ENCODE measurements around the gene GPI. TPM values are rescaled to one million over a fixed set of nuclear protein-coding genes. Genes with fewer than 3 reads are reported as not detected.

The GPI gene
- polyA plus RNA-seq, 1 donor (not counting 4 experiments of a cell fraction or from before 2014, with no cell fraction given): 123 TPM

GRCh38 chr19:34409189-34410164 lies 44.5 kb downstream of the GPI start:
- no peak for FAIRE-seq
- H3K4me1 ChIP-seq (ENCODE audit: control insufficient read depth, extremely low read depth, insufficient read depth, low read length): peaks cover 3% of the 10 kb centered on the region
- H2AFZ ChIP-seq (ENCODE audit: control insufficient read depth, low read length): no peak overlapping the region
- dilution Hi-C loops (cut with MboI; ENCODE audit: extremely low pct_ligation_motif_present, low sequenced_read_pairs): no loop called here
- no peak overlapping the region for H3K27ac ChIP-seq (ENCODE audit: control insufficient read depth, insufficient read depth, low read length)
- H3K79me2 ChIP-seq (ENCODE audit: control insufficient read depth, insufficient read depth, low read length): peaks cover 16% of the 10 kb centered on the region
- peaks cover 9 to 12% of the 10 kb centered on the region in 2 experiments for H3K36me3 ChIP-seq (ENCODE audit: control insufficient read depth in 2 of 2, extremely low read depth in 1 of 2, insufficient read depth in 2 of 2, low read length in 2 of 2)
- no peaks in the 10 kb centered on the region for H3K9me3 ChIP-seq (ENCODE audit: control insufficient read depth, low read depth, low read length)
- H4K20me1 ChIP-seq (ENCODE audit: control insufficient read depth, extremely low read depth, insufficient read depth, low read length): no peaks in the 10 kb centered on the region
- H3K9ac ChIP-seq (ENCODE audit: control insufficient read depth, extremely low read depth, insufficient read depth, low read length): no peak overlapping the region
- H3K4me2 ChIP-seq (ENCODE audit: control insufficient read depth, extremely low read depth, insufficient read depth, low read depth, low read length): no peak overlapping the region
- H3K4me3 ChIP-seq (ENCODE audit: control insufficient read depth in 2 of 3, extremely low read depth in 1 of 3, insufficient read depth in 2 of 3, low read depth in 1 of 3, low read length in 3 of 3): no peak overlapping the region
- no peaks in the 10 kb centered on the region for H3K27me3 ChIP-seq (ENCODE audit: control insufficient read depth, extremely low read depth, insufficient read depth, low read length)
- no peak for TF ChIP-seq CTCF (optimal IDR thresholded peaks at IDR 0.05 in 1 of 3, IDR thresholded peaks at IDR 0.05 in 1 of 3, conservative IDR thresholded peaks at IDR 0.05 in 1 of 3; ENCODE audit: extremely low read depth in 1 of 3, insufficient read depth in 2 of 3, low read length in 3 of 3)
- no peak for TF ChIP-seq EZH2 (IDR thresholded peaks at IDR 0.05; ENCODE audit: low read length)
- no peaks in the 10 kb centered on the region for H3K9me1 ChIP-seq (ENCODE audit: control insufficient read depth, extremely low read depth, insufficient read depth, low read length)
- no peak for DNase-seq (ENCODE audit: low read depth, low spot score)

GRCh38 chr19:34411216-34411615 lies 46.2 kb downstream of the GPI start:
- Histone ChIP-seq H2AFZ (ENCODE audit: control insufficient read depth, low read length) (no peak overlapping the region), H3K4me3 (ENCODE audit: control insufficient read depth in 2 of 3, extremely low read depth in 1 of 3, insufficient read depth in 2 of 3, low read depth in 1 of 3, low read length in 3 of 3) (no peak overlapping the region), H3K4me2 (ENCODE audit: control insufficient read depth, extremely low read depth, insufficient read depth, low read depth, low read length) (no peak overlapping the region), H3K9me3 (ENCODE audit: control insufficient read depth, low read depth, low read length) (no peaks in the 10 kb centered on the region), H3K79me2 (ENCODE audit: control insufficient read depth, insufficient read depth, low read length) (peaks cover 10% of the 10 kb centered on the region), H3K9ac (ENCODE audit: control insufficient read depth, extremely low read depth, insufficient read depth, low read length) (no peak overlapping the region), H3K4me1 (ENCODE audit: control insufficient read depth, extremely low read depth, insufficient read depth, low read length) (peaks cover 2% of the 10 kb centered on the region), H3K27me3 (ENCODE audit: control insufficient read depth, extremely low read depth, insufficient read depth, low read length) (no peaks in the 10 kb centered on the region), H4K20me1 (ENCODE audit: control insufficient read depth, extremely low read depth, insufficient read depth, low read length) (no peaks in the 10 kb centered on the region), H3K27ac (ENCODE audit: control insufficient read depth, insufficient read depth, low read length) (no peak overlapping the region), H3K9me1 (ENCODE audit: control insufficient read depth, extremely low read depth, insufficient read depth, low read length) (no peaks in the 10 kb centered on the region), H3K36me3 (ENCODE audit: control insufficient read depth in 2 of 2, extremely low read depth in 1 of 2, insufficient read depth in 2 of 2, low read length in 2 of 2) (peaks cover 9 to 12% of the 10 kb centered on the region in 2 experiments)
- FAIRE-seq (no peak), DNase-seq (ENCODE audit: low read depth, low spot score) (no peak)
- no peak for TF ChIP-seq EZH2 (IDR thresholded peaks at IDR 0.05; ENCODE audit: low read length)
- TF ChIP-seq CTCF (optimal IDR thresholded peaks at IDR 0.05 in 1 of 3, IDR thresholded peaks at IDR 0.05 in 1 of 3, conservative IDR thresholded peaks at IDR 0.05 in 1 of 3; ENCODE audit: extremely low read depth in 1 of 3, insufficient read depth in 2 of 3, low read length in 3 of 3): no peak
- dilution Hi-C loops (cut with MboI; ENCODE audit: extremely low pct_ligation_motif_present, low sequenced_read_pairs): no loop called here
